WTC11 (cell line): ENCODE results near the gene GPRC5C. TPM values are rescaled to one million over a fixed set of nuclear protein-coding genes. Genes with fewer than 3 reads are reported as not detected.

ENCODE experiments used
- ATAC-seq: fragments of 200-7000 bp; cut with Tn5 transposase; 2 replicates; pipeline ENCODE4 v1.10.0; 2021; ENCODE audit warnings: mild to moderate bottlenecking, moderate library complexity
- CTCF ChIA-PET: fragments of 300-600 bp; sonication (Branson Sonifier 250); formaldehyde crosslinking; loops from one replicate; lab custom pipeline; 2021; ENCODE audit warnings: antibody characterized with exemption; lab: Charles Lee
- POLR2A ChIA-PET: fragments of 350-600 bp; sonication (Branson Sonifier 250); formaldehyde crosslinking; loops from one replicate; lab custom pipeline; 2021; ENCODE audit warnings: antibody characterized with exemption; lab: Charles Lee
- DNase-seq: peaks from one replicate; pipeline ENCODE4 v3.0.0; 2021; ENCODE audit warnings: low spot score
- H3K27ac Mint-ChIP-seq: 2 replicates; pipeline ENCODE4 v1.8.0; 2021; ENCODE audit warnings: mixed read lengths
- H3K27me3 Mint-ChIP-seq: 2 replicates; pipeline ENCODE4 v1.8.0; 2021; ENCODE audit warnings: low read depth, mild to moderate bottlenecking, moderate library complexity, mixed read lengths
- H3K36me3 Mint-ChIP-seq: 2 replicates; pipeline ENCODE4 v1.8.0; 2021; ENCODE audit warnings: mixed read lengths
- H3K4me1 Mint-ChIP-seq: 2 replicates; pipeline ENCODE4 v1.8.0; 2022; ENCODE audit warnings: mixed read lengths
- H3K4me3 Mint-ChIP-seq: 2 replicates; pipeline ENCODE4 v1.8.0; 2021; ENCODE audit warnings: mild to moderate bottlenecking, moderate library complexity, mixed read lengths
- H3K9me3 Mint-ChIP-seq: 2 replicates; pipeline ENCODE4 v1.8.0; 2021; ENCODE audit warnings: mixed read lengths
- AFF4 ChIP-seq: sonication (generic); formaldehyde crosslinking; IDR thresholded peaks from 2 replicates; pipeline ENCODE4 v1.8.1; 2023; ENCODE audit warnings: mild to moderate bottlenecking, missing genetic modification reagents, borderline replicate concordance
- AR ChIP-seq: fragments of 250-450 bp; sonication (Bioruptor Pico); IDR thresholded peaks from 2 replicates; pipeline ENCODE4 v1.9.0; 2021; ENCODE audit warnings: mild to moderate bottlenecking
- ATF1 ChIP-seq: sonication (generic); formaldehyde crosslinking; IDR thresholded peaks from 2 replicates; pipeline ENCODE4 v1.8.1; 2023; ENCODE audit warnings: mild to moderate bottlenecking, moderate library complexity, missing genetic modification reagents
- ATF3 ChIP-seq: sonication (generic); formaldehyde crosslinking; conservative IDR thresholded peaks from 2 replicates; pipeline ENCODE4 v1.8.1; 2022; ENCODE audit warnings: mild to moderate bottlenecking, missing genetic modification reagents
- ELF4 ChIP-seq: sonication (generic); formaldehyde crosslinking; IDR thresholded peaks from 2 replicates; pipeline ENCODE4 v1.8.1; 2022; ENCODE audit warnings: low read depth, mild to moderate bottlenecking, moderate library complexity, missing genetic modification reagents
- FOXP4 ChIP-seq: sonication (generic); formaldehyde crosslinking; IDR thresholded peaks from 2 replicates; pipeline ENCODE4 v1.8.0; 2022; ENCODE audit warnings: mild to moderate bottlenecking, missing genetic modification reagents
- HMGA2 ChIP-seq: fragments of 250-450 bp; sonication (Bioruptor Pico); IDR thresholded peaks from 2 replicates; pipeline ENCODE4 v1.4.0; 2021; ENCODE audit warnings: mild to moderate bottlenecking, moderate library complexity
- IRF1 ChIP-seq: sonication (generic); formaldehyde crosslinking; IDR thresholded peaks from 2 replicates; pipeline ENCODE4 v1.8.0; 2023; ENCODE audit warnings: missing genetic modification reagents
- IRF2 ChIP-seq: sonication (generic); formaldehyde crosslinking; IDR thresholded peaks from 2 replicates; pipeline ENCODE4 v1.8.0; 2022; ENCODE audit warnings: low read depth, missing genetic modification reagents, borderline replicate concordance
- NFE2L1 ChIP-seq: sonication (generic); formaldehyde crosslinking; IDR thresholded peaks from 2 replicates; pipeline ENCODE4 v1.8.1; 2023; ENCODE audit warnings: missing genetic modification reagents
- PRRX2 ChIP-seq: fragments of 250-450 bp; sonication (Bioruptor Pico); IDR thresholded peaks from 2 replicates; pipeline ENCODE4 v1.8.0; 2021; ENCODE audit warnings: mild to moderate bottlenecking
- SOX15 ChIP-seq: fragments of 250-450 bp; sonication (Bioruptor Pico); IDR thresholded peaks from 2 replicates; pipeline ENCODE4 v1.9.0; 2021; ENCODE audit warnings: mild to moderate bottlenecking
- USF2 ChIP-seq: sonication (generic); formaldehyde crosslinking; IDR thresholded peaks from 2 replicates; pipeline ENCODE4 v1.8.1; 2023; ENCODE audit warnings: mild to moderate bottlenecking, missing genetic modification reagents, moderate library complexity
- ZBTB43 ChIP-seq: sonication (generic); formaldehyde crosslinking; IDR thresholded peaks from 2 replicates; pipeline ENCODE4 v1.8.1; 2023; ENCODE audit warnings: mild to moderate bottlenecking, missing genetic modification reagents
- ZNF532 ChIP-seq: fragments of 250-450 bp; sonication (Bioruptor Pico); IDR thresholded peaks from 2 replicates; pipeline ENCODE4 v1.9.0; 2021; ENCODE audit warnings: mild to moderate bottlenecking, borderline replicate concordance
- ZNF671 ChIP-seq: fragments of 250-450 bp; sonication (Bioruptor Pico); IDR thresholded peaks from 2 replicates; pipeline ENCODE4 v1.8.0; 2021; ENCODE audit warnings: mild to moderate bottlenecking
- total RNA-seq: library from RNA; stranded (reverse); gene quantifications from 3 replicates; pipeline ENCODE4 v1.2.3, GENCODE V29; 2021

GPRC5C gene
- total RNA-seq, 1 experiment from 2014 or later, result 19.6 TPM

- DNase-seq (no peak), ATAC-seq (no peak)
- TF ChIP-seq SOX15 (CRISPR knock-in tag) (no peak), ATF1 (CRISPR knock-in tag) (no peak), HMGA2 (CRISPR knock-in tag) (no peak), ELF4 (no peak), NFE2L1 (CRISPR knock-in tag) (no peak), USF2 (no peak), ATF3 (CRISPR knock-in tag) (no peak), PRRX2 (no peak), FOXP4 (CRISPR knock-in tag) (no peak), AR (no peak), ZNF671 (CRISPR knock-in tag) (no peak), ZNF532 (CRISPR knock-in tag) (no peak), IRF1 (CRISPR knock-in tag) (no peak), AFF4 (CRISPR knock-in tag) (no peak), IRF2 (CRISPR knock-in tag) (no peak), ZBTB43 (no peak)
- no peak overlapping the region for H3K4me3 Mint-ChIP-seq
- no peaks in the 10 kb centered on the region for H3K36me3 Mint-ChIP-seq
- H3K27ac Mint-ChIP-seq, result no peak overlapping the region
- peaks cover 30% of the 10 kb centered on the region for H3K4me1 Mint-ChIP-seq
- POLR2A ChIA-PET, result no interaction called here
- H3K27me3 Mint-ChIP-seq, result peaks cover 7% of the 10 kb centered on the region
- CTCF ChIA-PET, result no interaction called here
- no peaks in the 10 kb centered on the region for H3K9me3 Mint-ChIP-seq
Measured at GRCh38 chr17:74383141-74383540, 48.7 kb upstream of the GPRC5C start.
